Astrocyte of the cerebellum (primary cell): Measurements from ENCODE around the gene COLGALT1.

ENCODE experiments used
- DNase-seq: peaks from one replicate; pipeline ENCODE4 v3.0.0-alpha.2; 2011; ENCODE audit warnings: low read depth
- H3K4me3 ChIP-seq: 2 replicates; pipeline ENCODE4 v1.5.1; 2011; ENCODE audit warnings: mild to moderate bottlenecking, low read depth, low read length, moderate library complexity
- in situ Hi-C: cut with HindIII; loops from 2 replicates; pipeline ENCODE4 v1.10.0; 2017; ENCODE audit warnings: low sequenced_read_pairs
- TF ChIP-seq, protein P1 (sequence below): IDR thresholded peaks from 2 replicates; pipeline ENCODE4 v1.5.1; 2012; ENCODE audit warnings: low read length, low read depth, moderate library complexity, mild to moderate bottlenecking; ENCODE audit errors: missing control alignments

The COLGALT1 gene

DNA sequence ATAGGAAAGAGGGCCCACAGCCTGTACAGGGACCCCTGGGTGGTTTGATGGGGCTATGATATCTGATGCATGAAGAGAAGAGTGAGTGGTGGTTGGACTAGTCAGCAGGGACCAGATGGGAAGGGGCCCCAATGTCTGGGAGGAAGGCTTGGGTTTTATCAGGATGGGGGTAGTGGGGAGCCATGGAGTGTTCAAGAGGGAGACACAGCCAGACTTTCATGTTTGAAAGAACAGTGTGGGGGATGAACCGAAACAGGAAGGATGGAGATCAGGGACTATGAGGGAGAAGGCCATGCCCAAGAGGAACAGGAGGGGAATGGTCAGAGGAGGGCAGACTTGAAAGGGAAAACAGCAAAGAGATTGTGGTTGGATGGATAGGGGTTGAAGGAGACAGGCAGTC is 69.6 kb downstream of the COLGALT1 start:
- no peak for DNase-seq
- H3K4me3 ChIP-seq, result no peak overlapping the region
- TF ChIP-seq, protein P1, sequence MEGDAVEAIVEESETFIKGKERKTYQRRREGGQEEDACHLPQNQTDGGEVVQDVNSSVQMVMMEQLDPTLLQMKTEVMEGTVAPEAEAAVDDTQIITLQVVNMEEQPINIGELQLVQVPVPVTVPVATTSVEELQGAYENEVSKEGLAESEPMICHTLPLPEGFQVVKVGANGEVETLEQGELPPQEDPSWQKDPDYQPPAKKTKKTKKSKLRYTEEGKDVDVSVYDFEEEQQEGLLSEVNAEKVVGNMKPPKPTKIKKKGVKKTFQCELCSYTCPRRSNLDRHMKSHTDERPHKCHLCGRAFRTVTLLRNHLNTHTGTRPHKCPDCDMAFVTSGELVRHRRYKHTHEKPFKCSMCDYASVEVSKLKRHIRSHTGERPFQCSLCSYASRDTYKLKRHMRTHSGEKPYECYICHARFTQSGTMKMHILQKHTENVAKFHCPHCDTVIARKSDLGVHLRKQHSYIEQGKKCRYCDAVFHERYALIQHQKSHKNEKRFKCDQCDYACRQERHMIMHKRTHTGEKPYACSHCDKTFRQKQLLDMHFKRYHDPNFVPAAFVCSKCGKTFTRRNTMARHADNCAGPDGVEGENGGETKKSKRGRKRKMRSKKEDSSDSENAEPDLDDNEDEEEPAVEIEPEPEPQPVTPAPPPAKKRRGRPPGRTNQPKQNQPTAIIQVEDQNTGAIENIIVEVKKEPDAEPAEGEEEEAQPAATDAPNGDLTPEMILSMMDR, result no peak
- in situ Hi-C loops, result no loop called here

DNA sequence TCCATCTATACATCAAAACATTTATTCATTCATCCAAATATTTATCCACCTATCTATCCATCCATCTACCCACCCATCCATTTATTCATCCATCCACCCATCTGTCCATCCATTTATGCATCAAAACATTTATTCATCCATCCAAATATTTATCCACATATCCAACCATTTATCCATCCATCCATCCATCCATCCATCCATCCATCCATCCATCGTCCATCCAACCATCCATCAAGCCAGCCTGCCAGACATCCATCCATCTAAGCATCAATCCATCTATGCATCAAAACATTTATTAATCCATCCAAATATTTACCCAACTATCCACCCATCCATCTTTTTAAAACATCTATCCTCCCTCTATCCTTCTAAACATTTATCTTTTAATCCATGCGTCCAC is 70.5 kb downstream of the COLGALT1 start:
- DNase-seq, result no peak
- no peak overlapping the region for H3K4me3 ChIP-seq
- TF ChIP-seq, protein P1, result no peak
- in situ Hi-C loops, result no loop called here

DNA sequence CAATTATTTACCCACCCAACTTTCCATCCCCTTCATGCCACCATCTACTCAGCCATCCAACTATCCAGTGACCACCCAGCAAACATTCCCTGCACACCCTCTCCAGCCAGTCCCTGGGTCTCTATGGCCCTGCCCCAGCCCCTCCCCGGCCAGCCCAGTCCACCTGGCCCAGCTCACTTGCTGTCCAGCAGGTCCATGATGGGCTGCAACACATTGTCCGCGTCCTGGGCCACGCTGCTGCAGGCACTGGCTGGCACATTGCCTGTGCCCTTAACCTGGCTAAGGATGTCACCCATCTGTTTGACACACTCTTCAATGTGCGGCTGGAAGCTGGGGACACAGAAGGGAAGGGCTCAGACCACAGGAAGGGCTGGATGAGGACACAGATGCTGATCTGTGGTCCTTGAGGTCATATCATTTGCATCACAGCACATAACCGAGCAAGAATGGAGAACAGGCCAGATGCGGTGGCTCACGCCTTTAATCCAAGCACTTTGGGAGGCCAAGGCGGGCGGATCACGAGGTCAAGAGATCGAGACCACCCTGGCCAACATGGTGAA is 71.1 kb downstream of the COLGALT1 start:
- TF ChIP-seq, protein P1, result no peak
- no peak for DNase-seq
- in situ Hi-C loops, result no loop called here
- H3K4me3 ChIP-seq, result no peak overlapping the region

DNA sequence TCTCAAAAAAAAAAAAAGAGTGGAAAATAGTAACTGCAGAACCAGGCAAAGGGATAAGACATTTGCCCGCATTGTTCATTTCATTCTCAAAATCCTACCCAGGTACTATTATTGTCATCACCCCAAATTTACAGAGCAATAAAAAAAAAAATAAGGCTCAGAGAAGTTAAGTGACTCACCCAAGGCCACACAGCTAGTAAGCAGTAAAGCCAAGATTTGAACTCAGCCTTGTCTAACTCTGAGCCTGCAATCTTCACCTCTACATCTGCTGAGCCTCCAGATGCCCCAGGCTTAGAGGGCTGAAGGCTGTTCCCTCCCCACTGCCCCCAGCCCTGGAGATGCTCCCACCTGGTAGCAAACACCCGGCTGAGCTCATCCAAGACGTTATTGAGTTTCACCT is 71.7 kb downstream of the COLGALT1 start:
- no peak overlapping the region for H3K4me3 ChIP-seq
- no peak for DNase-seq
- in situ Hi-C loops, result no loop called here
- TF ChIP-seq, protein P1, result no peak

DNA sequence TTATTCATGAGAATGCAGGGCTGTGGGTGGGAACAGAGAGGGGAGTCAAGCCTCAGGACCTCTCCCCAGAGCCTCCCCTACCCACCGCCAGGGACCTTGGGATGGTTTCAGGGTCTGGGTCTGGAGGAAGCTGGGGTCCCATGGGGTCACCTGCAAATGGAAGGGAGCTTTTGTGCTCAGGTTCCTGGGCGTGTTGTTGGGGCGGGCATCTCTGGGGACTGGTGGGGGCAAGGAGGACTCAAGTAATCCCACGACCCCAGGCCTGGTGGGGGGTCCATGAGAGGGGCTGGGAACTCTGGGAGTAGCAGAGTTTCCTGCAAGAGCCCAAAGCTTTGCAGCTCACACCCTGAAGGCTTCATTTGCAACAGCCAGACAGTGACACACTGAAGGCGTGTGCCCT is 72.5 kb downstream of the COLGALT1 start:
- in situ Hi-C loops, result no loop called here
- DNase-seq, result no peak
- TF ChIP-seq, protein P1, result no peak
- H3K4me3 ChIP-seq, result no peak overlapping the region

DNA sequence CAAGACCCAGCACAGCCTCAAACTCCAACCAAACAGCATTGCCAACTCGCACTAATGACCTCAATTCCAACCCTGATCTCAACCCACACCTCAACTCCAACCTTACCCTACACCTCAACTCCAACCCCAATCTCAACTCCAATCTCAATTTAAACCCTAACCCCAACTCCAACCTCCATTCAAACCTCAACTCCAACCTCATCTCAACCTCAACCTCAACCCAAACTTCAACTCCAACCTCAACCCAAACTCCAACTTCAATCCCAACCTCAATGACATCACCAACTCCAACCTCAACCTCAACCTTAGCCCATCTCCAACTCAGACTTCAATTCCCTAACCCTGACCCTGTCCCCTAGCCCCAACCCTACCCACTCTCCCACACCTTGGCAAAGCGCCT is 74.3 kb downstream of the COLGALT1 start:
- TF ChIP-seq, protein P1, result no peak
- in situ Hi-C loops, result no loop called here

DNA sequence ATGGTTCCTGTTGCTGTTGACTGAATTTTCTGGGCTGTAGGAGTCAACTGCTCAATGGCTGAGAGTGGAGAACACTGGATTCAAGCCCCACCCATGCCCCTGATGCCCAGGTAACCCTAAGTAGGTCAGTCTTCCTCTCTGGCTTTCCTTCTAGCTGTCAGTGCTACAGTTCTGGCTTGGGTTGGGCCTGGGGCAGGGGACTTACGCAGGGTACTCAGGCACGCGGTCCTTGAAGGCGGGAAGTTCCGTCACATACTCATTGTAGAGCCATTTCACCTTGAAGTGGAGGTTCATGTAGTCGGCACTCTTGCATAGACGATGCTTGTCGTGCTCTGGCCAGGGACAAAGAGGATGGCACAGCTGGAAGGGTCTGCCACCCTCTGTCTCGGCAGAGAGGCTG is 77.1 kb downstream of the COLGALT1 start:
- no peak for DNase-seq
- TF ChIP-seq, protein P1, result no peak
- no peak overlapping the region for H3K4me3 ChIP-seq
- in situ Hi-C loops, result no loop called here

More for the DNA sequence above, 74.3 kb downstream of the COLGALT1 start:
- H3K4me3 ChIP-seq, result no peak overlapping the region
- DNase-seq, result no peak
